Renal pelvis (tissue), 4 donors: ENCODE data around the gene PPP1R13B. TPM values are rescaled to one million over a fixed set of nuclear protein-coding genes. Genes with fewer than 3 reads are reported as not detected.

ENCODE experiments used
- DNase-seq: peaks from one replicate; pipeline ENCODE4 v3.0.0-alpha.2; 2013
- polyA plus RNA-seq, 3 donors: library from polyadenylated mRNA; unstranded; fragments of 120-200 nt; gene quantifications; one replicate each; pipeline ENCODE4 v1.2.1, GENCODE V29; 2013; ENCODE audit not compliant: insufficient read length in 3 of 3

PPP1R13B gene
- polyA plus RNA-seq, 3 donors, result 29.6 to 43.6 (median 41.0) TPM

DNA sequence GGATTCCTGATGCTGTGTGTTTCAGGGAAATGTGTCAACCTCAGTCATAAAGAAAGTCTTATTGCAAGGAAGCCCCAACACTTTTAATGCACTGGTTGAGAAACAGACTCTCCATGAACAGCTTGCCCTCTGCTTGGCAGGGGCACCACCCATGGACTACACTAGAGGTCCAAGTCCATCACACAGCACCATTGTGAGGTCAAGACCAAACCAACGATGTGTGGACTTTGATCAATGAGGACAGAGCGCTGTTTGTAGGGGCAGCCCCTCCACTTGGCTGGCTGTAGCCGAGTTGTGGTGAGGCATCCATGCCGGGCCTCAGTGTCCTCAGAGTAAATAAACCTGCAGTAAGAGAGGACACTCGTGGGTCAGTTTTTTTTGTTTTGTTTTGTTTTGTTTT is 102.0 kb downstream of the PPP1R13B start:
- DNase-seq, result no peak

DNA sequence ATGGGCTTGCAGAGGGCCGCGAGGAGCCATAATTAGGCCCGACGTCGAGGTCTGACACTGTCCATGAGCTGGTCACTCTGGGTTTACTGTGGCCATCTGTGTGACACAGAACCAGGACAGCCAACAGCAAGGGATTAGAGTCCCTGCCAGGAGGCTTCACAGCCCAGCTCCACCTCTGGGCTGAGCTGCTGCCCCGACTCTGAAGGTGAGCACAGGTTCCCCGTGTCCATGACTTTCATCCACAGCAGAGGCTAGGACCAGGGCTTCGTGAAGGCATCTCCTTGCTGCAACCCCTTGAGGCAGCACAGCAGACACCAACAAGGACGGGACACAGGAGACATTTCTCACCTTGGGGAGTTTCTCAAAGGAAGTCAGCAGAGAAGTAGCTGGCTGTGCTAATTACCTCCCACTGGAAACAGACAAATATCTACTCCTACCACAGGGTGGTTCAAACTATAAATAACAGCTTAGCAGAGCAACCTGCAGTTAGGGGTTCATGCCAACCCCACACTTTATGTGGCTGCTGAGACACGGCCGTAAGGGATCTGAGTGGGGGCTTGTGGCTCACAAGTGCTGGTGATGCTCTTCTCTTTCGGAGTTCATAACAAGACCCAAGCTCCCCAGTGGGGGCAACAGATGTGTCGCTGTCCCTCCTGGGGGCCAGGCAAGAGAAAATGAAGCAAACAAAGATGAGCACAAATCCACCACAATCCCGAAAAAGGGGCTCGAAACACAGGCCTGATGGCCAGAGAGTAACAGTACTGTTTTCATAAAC is 102.6 kb downstream of the PPP1R13B start:
- DNase-seq, result no peak

DNA sequence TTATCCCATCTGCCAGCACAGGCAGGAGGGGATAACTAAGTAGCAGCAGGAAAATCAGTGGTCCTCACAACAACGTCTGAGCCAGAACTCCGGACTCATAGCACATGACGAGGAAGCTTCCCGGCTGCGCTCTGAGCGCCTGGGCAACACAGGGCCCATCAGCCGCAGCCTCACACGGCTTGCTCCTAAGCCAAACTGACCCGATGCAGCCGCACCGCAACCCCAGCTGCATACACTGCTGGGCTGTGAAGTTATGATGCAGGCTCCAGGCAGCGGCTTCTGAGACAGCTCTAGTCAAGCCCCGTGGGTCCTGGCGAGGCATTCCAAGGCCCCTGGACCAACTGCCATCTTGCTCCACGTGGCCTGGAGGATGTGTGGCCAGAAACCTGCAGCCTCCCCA is 103.7 kb downstream of the PPP1R13B start:
- DNase-seq, result no peak

DNA sequence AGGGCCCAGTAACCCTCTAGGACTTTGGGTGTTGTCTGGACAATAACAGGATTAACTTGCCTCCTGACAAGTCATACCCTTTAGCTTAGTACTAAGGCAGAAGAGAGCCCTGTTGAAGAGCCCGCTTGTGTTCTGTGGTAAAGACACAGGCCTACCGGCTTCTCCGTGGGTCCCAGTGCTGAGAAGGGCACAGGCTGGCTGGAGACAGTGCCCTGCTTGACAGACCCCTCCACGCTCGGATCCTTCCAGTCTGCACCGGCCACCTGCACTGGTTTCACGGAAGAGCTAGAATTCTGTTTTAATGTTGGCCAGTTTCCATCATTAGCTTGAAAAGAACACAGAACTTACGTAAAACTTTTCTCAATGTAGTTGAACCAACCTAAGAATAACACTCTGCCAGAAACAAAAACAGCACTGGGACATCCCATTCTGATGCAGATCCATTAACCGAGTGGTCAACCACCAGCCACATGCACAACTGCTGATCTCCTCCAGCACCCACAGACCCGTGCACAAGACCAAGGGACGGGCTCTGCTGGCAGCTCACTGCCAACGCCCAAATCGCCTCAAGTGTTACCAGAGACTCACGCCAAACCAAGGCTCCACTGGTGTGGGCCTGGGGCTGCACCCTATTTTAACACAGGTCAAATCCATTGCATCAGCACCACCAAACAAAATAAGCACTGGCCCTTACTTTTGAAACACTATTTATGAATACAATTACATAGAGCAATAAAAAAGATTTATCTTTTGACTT is 104.7 kb downstream of the PPP1R13B start:
- DNase-seq, result no peak

DNA sequence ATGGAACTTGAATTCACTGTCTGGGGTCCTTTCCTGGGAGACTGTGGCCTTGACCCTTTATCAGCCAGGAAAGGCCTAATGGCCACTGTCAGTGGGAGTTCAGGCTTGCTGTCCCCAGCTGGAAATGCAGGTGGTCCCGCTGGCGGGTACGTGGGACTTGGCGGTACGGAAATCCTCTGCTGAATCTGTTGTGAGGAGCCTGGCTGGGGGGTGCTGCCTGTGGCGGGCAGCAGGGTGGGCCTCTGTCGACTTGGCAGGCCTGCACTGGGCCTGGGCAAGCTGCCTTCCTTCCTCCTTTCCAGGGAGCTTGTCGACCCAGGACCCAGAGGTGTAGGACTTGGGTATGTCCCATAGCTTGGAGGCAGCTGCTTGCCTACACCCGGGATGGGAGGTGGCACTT is 105.5 kb downstream of the PPP1R13B start:
- no peak for DNase-seq

DNA sequence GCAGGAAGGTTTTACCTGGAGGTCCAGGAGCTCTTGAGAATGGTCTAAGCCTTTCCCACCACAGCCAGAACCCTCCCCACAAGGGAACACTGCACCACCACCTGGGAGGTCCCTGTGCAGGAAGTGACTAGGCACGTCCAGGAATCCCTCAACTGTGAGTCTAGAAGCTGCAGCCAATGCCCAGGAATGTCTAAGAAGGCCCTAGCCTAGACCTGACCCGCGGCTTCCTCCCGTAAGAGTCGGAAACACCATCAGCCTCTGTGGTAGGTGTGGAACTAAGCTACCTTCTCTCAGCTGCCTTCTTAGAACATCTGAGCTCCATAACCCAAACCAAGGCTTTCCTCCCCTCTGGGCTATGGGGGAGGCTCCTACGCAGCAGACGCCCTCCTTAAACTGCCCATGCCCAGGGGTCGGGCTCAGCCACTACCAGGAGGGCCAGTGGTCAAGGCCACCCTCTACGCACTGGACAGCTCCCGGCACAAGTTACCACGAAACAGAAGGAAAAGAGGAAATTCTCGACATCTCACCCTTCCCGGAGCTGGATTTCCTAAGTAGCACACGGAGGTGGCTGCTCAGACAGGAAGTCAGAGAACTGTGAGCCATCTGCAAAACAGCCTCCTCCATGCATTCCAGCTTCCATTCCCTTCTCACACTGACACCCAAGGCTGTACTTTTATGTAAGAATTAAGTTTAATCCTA is 106.2 kb downstream of the PPP1R13B start:
- no peak for DNase-seq

DNA sequence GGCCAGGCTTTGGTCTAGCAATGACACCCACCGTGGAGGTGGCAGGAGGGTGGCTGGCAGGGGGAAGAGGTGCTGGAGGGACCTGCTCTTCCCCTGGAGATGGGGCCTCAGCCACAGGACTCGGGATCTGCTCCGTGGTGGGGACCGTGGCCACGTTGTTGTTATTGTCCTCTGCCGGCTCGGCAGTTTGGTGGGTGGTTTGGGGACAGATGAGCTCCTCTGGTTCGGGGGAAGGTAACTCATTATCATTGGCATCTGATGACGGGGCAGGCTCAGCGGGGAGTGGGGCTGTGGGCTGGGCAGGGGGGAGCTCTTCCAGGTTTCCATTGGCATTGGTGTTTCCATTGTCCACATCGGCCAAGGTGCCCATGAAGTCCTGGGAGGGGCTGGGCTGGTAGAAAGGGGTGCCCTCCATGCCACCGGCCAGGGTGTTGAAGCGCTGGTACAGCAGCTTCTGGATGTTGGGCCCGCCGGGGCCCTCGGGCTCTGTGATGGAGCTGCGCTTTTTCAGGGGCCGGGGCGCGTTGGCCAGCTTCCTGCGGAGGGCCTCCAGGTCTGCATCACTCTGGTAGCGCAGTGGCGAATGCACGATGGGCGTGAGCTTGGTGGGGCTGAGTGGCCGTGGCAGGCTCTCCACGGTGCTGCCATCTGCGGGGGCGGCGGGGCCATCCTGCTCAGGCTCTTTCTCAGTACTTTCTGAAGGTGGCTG is 107.4 kb downstream of the PPP1R13B start:
- DNase-seq, result no peak

DNA sequence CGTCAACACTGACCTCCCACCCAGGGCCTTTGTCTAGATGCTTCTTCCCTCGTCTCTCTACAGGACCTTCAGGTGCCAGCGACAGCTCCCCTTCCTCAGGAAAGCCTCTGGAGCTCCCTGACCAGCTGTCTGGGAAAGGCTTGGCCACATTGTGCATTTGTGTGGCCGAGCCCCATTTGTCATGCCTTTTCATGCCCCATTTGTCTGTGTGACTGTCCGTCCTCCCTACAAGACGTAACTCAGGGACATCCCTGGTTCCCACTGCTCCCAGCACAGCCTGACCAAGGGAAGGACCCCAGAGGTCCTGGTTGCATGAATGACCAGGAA is 107.9 kb downstream of the PPP1R13B start:
- no peak for DNase-seq

DNA sequence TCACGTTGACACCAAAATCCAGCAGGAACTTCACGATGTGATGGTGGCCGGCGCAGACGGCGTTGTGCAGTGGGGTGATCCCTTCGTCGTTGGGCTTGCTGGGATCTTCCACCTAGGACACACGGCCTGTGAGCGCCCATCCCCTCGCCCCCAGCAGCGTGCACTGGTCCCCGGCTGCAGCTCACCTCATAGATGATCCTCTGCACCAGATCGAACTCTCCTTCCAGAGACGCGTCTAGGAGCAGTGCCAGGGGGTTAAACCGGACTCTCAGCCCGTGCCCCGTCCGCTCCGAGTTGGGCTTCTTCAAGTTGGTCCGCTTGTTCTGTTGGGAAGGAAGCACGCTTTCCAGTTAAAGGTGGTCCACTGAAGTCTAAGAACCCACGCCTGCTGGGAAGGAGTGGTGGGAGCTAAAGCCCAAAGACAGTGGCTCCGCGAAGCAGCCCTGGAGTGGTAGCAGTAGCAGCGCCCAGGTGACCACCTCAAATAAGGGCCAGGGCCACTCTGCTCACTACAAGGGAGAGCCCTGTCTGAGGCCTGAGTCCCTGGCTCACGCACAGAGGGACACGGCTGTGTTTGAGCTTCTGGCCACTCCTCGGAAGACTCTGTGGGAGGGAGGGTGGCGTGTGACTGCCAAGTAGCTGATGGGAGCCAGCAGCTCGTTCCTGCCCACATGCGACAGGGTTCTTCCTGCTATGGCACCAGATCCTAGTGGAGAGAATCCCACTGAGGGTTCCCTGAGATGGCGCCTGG is 108.5 kb downstream of the PPP1R13B start:
- DNase-seq, result no peak

DNA sequence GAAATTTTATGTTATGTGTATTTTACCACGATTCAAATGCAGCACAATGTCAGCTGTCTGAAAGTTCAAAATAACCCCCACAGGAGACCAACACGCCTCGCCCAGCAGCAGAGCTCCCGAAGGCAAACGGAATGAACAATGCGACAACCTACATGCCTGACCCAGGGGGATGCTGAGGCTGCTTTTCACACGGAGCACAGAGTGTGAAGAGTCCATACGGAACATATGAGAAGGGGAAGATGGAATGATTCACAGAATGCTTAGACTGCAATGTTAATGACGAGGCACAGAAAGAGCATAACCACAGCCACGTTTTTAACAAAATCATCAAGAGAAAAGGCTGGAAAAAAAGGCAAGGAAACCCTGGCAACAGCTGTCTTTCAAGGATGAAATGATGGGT is 109.2 kb downstream of the PPP1R13B start:
- no peak for DNase-seq

DNA sequence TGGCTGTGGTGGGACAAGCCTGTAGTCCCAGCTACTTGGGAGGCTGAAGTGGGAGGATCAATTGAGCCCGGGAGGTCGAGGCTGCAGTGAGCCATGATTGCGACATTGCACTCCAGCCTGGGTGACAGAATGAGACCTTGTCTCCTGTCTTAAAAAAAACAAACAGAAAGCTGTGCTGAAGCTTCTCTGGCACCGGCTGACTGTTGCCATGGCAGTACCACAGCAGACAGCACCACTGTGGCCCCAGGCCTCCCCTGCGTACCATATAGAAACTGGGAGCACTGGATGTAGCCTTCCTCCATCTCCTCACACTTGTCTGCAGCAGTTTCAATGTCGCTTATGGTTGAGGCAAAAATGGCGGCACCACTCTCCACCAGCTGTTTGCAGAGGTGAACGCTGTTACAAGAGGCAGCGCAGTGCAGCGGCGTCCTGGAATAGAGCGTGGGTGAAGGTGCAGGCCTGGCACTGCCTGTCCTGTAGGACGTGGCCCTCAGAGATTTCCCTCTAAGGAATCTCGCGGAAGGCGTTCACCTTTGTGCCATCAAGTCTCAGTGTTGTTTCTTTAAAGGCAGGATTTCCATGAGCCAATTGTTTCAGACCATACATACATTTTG is 109.8 kb downstream of the PPP1R13B start:
- DNase-seq, result no peak

DNA sequence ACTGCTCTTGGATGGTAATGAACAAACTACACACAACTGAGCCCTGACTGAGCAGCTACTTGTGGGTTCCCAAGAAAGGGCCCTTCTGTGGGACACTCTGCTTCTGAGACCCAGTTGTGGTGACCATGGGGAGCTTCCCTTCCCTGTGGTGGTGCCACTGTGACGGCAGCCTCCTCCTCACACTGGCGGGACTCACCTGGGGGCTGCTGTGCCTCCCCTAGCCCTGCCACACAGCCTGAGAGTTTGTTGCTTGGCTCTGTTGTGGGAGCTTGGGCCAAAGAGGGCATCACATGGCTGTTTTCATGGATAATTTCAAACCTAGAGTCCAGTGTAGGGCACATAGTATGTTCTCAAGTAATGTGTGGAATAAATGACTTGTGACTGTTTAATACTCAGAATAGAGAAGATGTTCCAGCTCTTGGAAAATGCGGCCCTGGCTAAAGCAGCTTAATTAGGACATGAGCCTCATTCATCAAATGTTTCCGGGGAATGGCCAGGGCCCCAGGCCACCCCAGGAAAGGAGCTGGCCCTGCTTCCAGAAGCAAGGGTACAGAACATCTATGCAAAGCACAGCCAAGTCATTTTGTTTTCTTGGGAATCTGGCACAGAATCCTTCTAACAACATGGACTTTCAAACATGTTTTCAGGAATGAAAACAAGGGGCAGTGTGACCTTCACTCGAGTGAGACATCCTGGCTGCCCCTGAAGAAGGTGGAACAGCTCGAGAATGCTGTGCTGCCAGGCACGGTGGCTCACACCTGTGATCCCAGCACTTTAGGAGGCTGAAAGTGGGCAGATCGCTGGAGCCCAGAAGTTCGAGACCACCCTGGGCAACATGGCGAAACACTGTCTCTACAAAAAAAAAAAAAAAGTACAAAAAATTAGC is 110.6 kb downstream of the PPP1R13B start:
- no peak for DNase-seq

DNA sequence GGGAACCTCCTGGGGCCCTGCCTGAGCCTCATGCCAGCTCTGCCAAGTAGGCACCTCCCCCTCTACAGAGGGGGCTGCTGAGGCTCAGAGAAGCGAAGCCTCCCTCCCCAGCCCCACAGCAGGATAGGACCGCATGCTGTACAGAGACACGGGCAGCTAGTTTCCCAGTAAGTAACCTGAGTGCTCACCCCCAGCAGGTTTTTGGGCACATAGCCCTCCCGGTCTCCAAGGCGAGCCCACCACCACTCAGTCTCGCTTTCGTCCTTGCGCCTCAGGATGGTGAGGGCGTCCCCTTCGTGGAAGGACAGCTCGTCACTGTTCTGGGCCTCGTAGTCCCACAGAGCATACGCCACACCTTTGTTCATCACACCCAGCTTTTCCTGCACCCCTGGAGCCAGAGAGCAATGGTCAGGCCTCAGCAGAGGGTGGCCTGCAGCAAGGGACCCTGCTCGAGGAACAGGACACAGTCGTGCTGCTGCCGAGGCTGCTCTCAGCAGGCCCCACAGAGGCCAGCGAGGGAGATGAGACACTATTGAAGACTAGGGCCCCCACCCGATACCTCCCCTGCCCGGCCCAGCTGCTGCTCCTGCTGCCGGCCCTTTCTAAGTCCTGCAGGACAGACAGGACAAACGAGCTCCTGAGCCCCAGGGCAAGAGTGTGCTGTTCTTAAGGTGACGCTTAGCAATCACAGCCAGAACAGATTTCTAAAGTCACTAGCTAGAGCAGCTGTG is 111.4 kb downstream of the PPP1R13B start:
- no peak for DNase-seq

DNA sequence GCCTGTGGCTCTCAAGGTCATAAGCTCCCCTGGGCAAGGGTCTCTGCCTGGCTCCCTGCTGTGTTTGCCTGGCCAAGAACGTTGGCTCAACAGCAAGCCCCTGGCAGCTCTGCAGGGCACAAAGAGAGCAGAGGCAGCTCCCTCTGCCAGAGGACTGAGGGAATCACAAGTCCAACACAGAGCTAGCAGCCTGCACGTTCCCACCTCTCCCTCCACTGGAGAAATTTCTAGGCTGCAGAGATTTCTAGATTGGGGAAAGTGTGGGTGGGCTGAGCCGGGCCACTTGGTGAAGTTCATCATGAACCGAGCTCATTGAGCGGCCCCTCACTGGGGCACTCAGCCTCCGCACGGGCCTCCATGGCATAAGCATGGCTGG is 111.9 kb downstream of the PPP1R13B start:
- DNase-seq, result no peak

DNA sequence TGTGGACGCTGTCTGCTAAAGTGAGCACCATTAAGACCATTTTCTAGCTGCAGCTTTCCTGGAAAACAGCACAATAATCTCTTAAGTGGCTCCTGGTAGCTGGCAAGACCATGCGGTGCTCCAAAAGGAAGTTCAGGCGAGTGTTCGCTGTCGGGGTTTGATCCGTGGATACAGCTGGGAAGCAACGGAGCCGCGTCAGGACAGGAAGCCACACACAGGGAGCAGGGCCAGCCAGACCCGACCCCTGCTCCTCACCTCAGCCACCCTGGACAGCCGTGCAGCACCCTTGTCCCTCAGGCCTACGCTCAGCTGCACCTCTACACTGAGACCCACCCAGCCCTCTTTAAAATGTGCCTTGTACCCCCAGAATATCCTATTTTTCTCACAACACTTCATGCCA is 112.4 kb downstream of the PPP1R13B start:
- DNase-seq, result no peak

DNA sequence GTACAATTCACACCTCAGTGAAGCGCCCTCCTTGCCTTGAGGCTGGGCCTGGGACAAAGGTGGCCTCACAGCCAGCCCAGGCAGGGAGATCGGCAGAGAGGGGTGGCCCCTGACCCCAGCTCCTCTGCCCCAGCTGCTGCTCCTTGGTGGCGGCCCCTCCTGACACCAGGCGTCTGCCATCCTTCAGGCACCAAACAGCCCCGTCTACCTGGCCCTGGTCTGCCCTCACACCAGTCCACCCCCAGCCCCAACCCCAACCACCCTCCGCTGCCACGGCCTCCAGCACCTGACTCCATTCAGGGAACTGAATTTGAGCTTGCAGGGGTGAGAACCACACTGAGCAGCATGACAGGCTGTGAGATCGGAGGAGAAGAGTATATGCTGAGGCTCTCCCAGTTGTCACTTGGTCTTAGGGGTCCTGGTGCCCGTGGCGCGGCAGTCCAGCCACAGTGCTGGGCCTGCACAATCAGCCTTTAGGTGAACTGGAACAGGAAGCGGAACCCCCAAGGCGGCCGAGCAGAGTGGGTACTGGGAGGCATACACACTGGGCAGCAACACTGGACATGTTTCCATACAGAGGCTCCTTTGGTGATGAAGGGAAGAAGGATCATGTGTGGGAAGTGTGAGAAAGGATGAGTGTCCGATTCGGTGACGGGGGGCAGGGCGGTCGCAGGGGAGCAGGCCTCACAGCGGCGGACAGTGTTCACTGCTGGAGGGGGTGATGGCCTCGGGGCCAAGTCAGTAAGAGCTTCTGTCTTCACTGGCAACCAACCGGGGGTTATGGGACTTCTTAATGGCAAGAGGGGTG is 113.1 kb downstream of the PPP1R13B start:
- no peak for DNase-seq

DNA sequence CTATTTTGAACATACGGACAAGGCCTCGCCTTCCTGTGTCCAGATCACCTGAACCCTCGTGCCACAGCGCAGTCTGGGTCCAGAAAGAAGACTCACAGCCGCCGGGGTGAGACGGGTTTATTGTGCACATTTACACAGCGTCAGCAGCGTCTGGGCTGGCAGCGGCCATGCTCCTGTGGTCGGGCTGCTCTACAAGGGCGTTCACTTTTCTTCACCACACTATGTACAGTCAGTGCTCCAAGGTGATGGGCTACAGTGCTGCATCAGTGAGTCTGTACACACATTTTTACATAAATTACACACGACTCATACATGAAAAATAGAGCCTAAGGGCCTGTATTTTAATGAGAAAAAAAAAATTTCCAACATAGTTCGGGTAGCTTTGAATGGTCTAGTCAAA is 113.7 kb downstream of the PPP1R13B start:
- no peak for DNase-seq

DNA sequence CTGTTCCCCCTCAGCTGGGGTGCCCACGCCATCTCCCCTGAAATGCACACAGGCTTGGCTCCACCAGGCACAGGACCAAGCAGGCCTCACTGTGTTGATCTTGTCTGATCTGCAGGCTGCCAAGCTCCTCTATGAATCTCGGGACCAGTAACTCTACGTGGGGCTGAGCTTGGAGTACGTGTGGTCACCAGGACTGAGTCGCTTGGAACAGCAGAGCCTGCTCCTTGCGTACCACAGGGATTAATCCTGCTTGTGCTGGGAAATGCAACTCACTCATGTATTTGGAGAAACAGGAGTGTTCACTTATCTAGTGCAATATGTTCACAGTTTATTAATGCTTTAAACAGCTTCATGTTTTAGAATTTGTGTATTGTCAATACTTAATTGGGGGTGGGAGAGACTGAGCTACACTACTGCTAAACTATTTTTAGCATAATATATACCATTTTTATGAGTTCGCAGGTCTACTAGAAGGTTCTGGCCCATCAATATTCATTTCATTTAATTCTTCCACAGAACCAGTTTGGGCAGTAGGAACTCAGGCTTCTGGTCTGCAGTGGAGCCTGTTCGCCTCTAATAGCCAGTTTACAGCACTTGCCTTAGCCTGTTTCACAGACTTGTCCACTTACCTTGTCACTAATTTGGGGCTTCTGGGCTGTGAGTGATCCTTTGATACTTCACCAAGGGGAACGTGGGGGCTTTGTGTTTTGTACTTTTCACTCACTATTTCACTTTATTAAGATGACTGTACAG is 114.3 kb downstream of the PPP1R13B start:
- DNase-seq, result no peak
